Embryonic facial prominence (tissue), 1 donor: Measurements from ENCODE around the gene IRX1.

Source experiments
- DNase-seq: peaks from one replicate; pipeline ENCODE4 v3.0.0-alpha.2; 2016; ENCODE audit errors: extremely low spot score

Gene IRX1

DNA sequence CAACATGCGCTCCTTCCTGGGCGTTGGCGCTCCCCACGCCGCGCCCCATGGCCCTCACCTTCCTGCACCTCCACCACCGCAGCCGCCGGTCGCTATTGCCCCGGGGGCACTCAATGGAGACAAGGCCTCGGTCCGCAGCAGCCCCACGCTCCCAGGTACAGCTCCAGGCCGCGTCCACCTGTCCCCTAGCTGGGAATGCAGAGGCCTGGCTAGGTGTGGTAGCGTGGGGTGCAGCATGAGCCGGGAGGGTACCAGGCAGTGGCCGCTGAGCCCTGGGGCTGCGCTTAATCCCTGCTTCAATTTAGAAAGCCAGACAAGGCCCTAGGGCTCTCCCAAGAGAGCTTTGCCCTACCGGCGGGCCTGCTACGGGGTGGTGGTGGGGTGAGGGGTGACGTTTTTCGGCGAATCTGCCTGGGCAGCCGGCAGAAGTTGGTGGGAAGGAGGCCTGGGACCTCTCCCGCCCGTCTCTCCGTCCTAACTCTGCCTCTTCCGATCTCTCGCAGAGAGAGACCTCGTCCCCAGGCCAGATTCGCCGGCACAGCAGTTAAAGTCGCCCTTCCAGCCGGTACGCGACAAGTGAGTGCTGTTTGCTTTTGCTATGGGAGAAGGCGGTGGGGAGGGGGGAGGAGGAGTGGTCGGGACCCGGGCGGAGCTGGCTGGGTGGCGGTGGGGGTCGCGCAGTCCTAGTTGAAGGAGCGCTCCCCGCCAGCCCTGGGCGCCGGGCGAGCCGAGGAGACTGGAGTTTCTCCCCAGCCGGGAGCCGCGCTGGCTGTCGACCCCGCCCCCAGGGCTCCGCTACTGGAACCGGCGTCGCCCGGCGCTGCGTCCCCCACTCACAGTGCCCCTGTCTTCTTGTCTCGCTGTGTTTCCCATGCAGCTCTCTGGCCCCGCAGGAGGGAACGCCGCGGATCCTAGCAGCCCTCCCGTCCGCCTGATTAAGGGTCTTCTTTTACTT lies 4.8 kb downstream of the IRX1 start:
- no peak for DNase-seq

DNA sequence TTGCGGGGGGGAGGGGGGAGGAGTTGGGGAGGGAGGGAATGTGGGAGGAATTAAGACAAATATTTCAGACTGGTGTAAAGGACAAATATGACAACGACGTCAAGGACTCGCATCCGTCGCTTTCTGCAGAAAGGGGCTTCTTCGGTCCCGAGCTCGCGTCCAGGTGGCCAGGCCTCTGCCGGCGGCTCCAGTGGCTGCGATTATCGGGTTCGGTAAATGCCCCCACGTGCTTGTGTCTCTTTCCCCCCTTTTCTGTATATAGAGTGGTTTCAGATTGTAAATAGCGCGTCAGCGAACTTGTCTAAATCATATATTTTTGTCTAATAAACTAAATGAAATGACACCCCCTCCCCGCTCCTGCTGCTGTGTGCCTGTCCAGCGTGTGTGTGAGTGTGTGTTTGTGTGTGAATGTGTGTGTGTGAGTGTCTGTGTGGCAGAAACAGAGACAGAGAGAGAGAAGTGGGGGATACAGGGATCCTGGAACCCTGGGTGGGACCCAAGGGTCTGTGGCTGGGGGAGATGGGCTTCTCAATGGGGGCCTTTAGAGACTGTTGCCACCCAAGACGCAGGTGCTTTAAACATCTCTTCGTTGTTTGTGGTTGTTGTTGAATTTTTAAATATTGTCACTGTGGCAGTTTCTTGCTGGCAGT lies 5.6 kb downstream of the IRX1 start:
- DNase-seq, result no peak

DNA sequence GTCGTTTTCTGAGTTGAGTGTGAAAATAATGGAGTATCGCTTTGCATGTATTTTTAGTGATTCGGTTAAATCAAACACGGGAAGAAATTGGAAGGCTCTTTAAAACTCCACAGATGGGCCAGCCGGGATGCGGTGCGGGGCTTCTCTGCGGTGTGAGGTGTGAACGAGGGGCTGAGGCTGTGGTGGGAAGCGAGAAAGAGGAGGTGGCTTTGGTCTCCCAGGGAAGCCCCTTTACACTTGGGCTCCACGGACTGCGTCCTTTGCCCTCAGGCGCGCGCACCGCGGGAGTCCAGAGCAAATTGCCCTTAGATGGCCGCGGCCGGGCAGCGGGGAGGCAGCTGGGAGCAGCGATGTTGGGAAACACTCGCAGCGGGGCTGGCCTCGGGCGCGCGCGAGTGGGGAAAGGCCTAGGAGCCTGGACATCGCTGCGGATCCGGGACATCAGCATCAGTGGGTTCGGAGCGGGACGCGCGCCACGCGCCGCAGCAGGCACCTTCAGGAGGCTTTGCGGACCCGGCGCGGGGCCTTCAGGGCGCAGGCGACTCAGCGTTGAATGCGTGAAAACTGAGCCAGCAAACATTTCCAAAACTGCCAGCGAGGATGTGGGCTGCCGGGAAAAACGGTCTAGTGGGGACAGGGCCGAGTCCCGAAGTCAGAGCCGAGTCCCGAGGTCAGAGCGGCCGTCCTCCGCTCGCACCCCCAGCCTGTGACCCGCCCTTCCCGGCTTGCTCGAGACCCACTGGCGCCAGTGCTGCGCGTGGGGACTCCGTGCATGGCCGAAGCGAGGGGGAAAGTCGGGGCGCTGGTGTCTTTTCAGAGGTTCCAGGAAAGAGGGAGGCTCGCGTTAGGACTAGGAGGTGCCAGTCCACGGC lies 6.5 kb downstream of the IRX1 start:
- no peak for DNase-seq

DNA sequence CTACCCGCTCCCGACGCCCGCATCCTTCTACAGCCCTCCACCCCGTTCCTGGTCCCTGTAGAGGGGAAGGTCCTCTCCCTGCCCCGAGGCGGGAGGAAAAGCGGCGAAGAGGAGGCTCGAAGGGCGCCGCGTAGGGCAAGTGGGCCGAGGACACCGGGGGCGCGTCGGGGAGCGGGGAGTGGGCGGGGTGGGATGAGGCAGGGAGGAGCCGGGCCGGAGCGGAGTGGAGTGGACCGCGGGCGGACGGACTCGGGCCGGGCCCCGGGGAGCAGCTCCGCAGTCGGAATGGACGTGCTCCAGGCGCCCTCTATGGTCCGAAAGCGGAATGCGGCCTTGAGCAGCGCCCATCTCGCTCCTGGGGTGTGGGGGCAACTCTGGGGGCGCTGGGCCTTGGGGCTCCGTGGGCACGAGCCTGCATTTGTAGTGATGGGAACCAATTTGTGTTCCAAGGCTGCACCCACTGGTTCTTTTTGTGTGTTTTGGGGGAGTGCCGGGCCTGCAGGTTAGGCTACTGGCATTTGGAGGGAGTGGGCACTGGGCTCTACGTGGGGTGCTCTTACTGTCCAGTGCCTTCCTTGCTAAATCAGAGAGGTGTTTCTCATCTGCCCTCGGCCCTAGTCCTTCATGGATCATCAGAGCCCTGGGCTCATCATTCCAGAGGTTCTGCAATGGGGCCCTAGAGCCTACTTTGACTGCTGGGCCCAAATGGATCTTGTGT lies 7.3 kb downstream of the IRX1 start:
- no peak for DNase-seq

DNA sequence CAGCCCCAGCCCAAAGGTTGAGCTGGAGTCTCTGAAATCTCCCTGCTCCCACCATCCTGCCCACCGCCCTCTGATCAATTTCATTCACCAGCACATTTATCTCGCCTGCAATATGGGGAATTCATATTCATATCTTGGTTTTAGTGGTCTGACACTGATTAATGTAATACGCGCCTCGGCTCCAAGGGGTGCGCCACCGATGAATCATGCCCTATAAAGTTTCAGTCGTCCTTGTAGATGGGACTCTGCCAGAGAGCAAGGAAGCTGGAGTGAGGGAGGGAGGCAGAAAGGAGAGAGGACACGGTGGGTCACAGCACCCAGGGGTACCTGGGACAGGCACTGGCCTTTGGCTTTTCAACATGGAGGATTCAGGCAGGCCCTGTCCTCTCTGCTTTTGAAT lies 8.9 kb downstream of the IRX1 start:
- no peak for DNase-seq

DNA sequence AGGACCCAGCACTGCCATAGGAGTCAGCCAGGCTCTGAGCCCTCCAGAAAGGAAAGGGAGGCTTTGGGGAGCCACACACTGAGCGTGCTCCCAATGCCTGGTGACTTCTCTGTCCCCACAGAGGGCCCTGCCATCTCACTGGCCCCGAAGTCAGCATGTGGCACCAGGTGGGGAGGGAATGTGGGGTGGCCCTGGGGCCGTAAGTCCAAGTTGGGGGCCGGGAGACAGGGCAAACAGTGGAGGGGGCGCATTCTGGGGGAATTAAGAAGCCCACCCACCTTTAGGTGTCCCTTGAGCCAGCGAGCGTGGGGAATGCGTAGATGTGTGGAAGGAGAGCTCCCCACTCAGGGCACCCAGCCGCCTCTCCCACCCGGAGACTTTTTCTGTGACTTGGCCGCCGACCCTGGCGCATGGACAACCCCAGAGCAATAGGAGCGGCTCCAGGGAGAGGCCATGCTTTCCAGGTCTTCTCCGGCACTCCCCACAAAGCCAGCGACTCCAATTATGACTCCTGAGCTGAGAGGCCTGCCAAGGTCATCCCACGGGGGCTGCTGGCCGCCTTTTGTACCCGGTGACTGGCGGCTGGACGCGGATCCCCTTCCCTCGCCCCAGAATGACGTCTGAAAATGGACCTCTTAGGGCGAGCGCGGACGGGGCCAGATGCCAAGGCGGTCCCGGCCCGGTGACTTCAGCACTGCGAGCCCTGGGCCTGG lies 9.8 kb downstream of the IRX1 start:
- no peak for DNase-seq

DNA sequence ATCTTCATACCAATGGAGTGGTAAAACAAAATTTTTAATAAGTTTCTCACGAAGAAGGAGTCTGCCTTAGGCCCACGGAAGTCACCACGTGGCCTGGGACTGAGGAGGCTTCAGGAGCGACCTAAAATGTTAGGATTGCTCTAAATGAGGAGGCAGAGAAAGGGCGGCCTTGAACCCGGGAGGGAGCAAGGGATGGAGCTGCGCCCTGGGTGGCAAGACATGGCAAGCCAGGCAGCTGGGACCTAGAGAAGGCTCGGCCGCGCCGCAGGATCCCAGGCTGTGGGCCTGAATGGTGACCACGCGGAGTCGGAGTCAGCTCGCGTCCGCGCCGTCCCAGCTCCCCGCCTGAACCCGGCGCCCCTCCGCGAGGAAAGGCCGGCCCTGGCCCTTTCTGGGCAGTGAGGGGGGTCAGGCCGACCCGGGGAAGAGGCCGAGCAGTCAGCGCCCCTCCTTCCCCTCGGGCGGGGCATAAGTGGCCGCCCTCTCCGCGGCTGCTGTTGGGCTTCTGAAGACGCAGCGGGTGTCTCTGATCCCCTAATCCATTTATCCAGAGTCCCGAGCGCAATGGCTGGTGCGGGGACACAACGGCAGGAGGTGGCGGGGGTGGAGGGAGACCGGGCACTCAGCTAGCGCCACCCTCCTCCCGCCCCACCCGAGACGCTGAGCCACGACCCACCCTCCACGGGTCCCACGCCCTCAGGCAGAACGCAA lies 10.6 kb downstream of the IRX1 start:
- DNase-seq, result no peak

DNA sequence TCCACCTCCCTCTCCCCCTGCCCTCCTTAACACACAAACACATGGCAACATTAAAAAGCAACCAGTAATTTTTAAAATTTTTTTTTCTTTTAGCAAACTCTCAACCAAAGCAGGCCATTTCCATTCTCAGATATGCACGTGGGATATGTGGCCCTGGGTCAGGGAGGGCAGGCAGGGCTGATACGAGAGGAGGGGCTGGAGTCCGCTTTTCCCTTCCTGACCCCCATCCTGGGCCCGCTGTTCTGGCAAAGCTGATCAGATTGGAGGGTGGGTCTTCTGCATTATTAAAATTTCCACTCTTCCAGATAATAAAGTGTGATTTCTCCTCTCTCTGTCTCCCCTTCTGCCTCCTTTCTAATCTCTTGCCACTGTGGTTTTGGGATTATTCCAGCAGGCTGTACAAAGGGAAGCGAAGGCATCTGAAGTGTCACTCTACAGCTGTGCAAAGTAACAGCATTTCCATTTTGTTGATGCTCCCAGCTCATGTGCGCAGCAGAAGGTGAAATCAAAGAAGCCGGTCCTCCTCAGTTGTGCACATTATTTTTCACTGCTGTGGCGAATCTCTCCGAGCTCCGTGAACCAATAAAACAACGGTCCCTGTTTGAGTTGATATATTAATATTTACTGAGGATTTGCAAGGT lies 12.0 kb downstream of the IRX1 start:
- DNase-seq, result no peak

DNA sequence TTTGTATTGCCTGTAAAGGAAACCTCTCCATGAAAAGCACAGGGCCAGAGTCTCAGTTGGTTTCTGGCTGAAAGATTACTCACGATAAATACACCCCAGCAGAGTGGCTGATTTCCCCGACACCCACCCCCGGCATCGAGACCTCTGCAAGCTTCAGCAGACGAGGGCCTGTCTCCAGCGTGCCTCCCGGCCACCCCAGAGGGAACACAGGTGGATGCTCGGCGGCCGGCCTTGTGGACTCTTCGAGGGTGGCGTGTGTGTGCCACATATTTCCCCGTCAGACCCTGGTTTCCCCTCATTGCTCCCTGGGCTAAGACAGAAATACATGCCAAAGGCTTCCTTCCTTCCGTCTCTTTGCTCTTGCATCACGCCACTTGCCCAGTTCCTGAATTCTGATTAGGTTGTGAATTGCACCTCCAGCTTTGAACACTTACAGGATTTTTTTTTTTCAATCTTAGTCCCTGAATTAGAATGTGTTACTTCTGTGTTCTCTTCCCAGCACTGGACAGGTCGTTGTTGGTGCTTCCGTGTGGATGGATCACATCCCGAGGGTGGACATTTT lies 13.6 kb downstream of the IRX1 start:
- DNase-seq, result no peak

DNA sequence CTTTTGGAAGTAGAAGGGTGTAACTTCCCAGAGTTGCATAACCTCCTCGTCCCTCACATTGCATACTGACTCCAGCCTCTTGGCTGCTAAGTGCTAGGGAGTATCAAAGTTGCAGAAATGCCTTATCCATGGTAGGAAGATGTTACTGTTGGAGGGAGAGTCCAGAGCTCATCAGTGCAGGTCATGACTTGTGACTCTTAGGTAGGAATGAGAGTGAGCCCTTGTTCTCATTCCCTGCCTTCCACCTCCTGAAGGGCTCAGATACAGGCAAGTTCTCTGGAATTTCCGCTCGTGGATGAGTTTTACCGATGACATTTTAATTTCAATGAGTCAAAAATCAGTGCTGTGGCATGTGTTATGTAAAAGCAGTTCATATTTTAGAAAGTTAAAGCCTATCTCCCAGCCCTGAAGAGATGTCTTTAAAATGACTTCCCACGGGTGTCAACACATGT lies 17.0 kb downstream of the IRX1 start:
- no peak for DNase-seq

DNA sequence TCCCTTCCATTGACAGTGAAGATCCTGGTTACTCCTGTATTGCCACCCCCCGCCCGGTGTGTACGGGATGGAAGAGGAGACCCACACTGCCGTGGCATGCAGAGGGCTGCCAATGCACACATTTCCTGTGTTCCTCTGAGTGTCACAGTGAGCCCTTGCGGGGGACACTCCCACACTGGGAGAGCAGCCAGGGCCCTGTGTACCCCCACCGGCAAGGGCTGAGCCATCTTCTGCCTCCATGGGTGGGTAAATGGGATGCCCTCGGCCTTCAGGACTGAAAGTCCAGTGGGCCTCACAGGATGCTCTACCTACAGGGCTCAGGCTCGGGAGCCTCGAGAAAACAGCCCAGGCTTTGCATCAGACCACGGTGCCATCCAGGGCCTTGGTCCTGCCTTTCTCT lies 18.1 kb downstream of the IRX1 start:
- DNase-seq, result no peak

DNA sequence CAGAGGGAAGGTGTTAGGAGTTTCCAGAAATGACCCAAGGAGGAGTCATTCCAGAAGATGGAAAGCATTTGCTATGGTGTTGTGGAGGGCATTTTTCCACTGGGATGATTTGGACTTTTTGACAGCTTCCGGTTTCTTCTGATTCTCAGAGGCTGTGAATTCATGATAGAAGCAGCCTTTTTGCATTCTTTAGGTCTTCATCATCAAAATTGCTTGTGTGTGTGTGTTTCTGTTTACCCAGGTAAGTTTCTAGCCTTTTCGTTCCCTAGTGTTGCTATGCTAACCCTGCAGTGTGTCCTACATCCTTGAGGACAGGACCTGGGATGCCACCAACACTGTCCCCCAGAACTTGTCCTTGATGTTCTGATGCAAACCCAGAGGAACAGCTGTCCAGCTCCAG lies 19.6 kb downstream of the IRX1 start:
- no peak for DNase-seq

DNA sequence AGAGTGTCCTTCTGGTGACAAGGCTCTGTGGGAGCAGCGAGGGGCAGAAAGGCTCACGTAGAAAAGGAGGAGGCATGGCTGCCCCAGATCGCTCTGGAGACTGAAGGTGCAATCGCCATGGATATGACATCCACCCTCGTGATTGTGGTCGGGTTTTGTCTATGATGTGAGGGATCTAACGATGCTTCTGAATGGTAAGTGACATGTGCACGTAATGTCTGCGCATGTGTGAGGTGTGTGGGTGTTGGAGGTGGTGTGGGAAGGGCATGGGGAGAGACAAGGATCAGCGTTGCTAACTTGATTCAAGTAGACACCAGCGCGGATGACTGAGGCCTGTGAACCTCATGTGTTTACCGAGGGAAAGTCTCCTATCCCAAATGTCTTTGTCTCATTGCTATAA lies 20.2 kb downstream of the IRX1 start:
- no peak for DNase-seq

DNA sequence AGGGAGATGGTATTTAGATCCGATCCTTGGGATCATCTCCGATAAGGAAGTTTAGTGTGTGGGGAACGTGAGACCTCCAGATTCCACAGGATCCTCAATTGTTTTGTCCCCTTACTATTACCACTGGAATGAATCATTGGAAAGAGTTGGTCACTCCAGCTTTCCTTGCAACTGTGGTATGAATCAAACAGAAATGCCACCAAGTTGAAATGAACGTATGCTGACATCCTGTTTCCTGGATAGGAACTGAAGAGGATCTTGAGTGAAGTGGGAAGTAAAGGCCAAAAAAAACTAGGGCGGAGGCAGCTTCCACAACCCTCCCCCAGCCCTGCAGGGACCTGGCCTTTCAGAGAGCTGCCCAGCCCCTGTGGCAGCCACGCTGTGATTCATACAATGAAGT lies 23.9 kb downstream of the IRX1 start:
- no peak for DNase-seq

DNA sequence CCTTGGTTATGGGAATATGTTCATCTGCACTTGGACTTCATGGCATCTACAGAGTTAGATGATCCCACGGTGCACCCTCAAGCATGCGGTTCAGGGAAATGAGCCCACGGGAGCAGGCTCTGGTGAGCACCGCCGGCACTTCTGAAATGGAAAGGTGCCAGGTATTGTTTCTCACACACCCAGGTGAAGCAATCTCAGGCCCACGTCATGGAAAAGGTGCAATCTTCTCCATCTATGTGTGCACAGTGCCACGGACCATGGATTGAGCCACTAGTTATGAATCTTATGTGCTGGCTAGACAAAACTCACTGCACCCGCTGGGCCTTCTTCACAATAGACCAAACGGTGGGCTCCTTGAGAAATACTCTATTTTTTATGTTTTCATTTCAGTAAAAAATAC lies 27.3 kb downstream of the IRX1 start:
- DNase-seq, result no peak

DNA sequence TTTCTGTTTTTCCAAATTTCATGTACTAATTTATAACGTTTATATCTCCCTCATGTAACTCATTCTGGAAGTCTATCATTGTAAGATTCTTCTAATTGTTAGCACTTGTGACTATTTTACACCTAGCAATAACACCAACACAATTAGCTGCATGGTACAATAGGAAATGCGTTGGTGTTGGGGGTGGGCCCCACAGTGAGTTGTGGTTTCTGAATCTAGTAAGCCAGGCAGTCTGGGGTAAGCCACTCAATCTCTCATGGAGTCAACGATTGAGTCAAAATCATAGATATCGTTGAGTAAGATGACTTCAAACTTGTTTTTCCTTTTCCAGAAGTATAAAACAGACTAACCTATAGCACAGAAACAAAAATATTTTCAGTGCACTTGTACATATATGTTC lies 30.0 kb downstream of the IRX1 start:
- DNase-seq, result no peak

DNA sequence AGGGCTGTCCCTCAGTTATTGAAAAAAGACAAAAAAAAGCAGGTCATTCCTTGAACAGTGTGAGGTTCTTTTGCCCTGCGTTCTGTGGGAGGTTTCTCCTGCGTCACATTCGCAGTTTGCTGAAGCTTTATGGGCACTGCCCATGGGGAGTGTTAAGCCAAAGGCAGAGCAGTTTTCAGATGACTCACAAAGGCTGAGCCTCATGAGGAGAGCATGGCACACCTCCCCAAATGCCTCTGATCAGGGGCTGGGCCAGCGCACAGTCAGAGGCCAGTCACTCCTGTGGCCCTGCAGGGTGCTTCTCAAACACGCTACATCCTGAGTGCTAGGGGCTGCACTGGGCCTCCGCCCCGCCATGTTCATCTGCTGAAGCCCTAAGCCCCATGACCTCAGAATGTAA lies 38.4 kb downstream of the IRX1 start:
- DNase-seq, result no peak

DNA sequence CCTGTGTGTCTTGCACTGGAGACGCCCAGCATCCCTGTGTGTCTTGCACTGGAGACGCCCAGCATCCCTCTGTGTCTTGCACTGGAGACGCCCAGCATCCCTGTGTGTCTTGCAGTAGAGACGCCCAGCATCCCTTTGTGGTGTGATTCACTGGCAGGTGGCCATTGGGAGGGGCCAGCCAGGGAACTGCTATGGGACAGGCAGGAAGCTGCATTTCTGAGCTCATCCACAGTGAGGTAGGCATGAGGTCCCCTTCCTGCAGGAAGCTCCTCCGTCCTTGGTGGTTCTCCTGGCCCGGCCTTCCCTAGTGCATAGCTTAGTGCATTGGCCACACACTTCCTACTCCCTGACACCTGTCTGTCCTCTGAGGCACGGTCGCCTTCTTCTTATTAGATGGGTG lies 43.5 kb downstream of the IRX1 start:
- no peak for DNase-seq

DNA sequence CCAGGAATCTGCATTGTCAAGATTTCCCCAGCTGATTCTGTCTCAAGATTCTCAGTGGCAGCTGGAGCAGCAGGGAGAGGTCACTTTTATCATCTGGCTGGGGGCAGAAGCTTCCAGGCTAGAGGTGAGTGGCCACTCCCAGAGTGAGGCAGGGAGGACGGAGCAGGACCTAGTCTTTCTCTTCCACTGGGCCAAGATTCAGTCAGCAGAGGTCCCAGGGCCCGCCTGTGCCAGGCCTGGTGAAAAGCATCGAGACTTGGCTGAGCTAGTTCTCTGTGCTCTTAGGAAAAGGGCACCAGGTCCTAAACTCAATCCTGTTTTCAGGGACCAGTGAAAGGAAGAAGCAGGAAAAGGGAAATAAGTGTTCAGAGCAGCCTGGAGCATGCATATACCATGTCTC lies 46.6 kb downstream of the IRX1 start:
- no peak for DNase-seq

DNA sequence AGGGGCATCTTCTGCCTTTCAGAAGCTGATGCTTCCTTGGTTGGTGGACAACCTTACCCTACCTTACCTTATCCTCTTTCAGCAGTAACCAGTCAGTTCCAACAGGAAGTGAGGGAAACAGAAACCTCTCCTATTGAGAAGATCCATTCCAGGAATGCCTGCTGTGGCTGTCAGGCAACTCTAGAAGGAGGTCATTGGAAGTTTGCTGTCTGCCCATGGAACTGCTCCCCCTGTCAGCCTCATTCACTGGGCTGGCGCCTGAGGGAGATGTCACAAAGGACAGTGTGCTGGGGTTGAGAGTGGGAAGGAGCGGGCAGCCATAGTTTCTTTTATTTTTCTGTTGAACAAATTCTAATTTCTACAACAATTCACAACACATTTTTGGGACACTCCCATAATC lies 54.7 kb downstream of the IRX1 start:
- no peak for DNase-seq
